ENCODE measurements around the gene KDM6A.
"Not testable (repeated sequence)": the region's sequence is repeated elsewhere in the genome, so short reads cannot be mapped to it uniquely, and the experiment has no call there.

The KDM6A gene

DNA sequence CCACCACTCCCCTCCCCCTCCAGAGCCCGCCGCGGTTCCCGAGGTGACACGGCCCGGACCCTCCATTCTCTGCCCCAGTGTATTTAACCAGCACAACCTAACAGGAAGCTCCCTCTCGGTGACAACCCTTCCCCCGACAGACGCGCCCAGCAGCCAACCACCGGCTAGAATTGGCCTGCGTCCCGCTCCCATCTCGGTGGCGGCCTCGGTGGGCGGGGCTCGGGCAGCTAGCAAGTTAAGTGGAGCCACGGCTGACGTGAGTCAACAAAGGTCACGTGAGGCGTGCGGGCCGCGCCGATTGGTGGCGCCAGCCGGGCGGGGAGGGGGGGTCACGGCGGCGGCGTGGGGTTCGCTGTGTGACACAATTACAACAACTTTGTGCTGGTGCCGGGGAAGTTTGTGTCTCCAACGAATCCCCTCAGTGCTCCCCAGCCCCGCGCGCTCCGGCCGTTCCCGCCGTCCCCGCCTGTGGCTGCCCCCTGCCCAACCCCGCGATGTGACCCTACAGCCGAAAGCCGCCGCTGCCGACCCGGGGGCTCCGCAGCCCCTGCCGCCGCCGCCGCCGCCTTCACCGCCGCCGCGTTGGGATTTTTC lies at the start of gene KDM6A:
Gene KDM6A (plus strand): TSS at position 368 of the 594 bp plus-strand sequence. CDS start 364 bp downstream, outside the sequence.
- no peaks in the 10 kb centered on the region for H3K27me3 Mint-ChIP-seq (ENCODE audit: low read depth)
- H3K4me1 Mint-ChIP-seq (ENCODE audit: low read depth): peaks cover 14% of the 10 kb centered on the region
- H3K4me3 Mint-ChIP-seq: peak within 1 kb of the TSS; percentile 96
- H3K9me3 Mint-ChIP-seq: no peaks in the 10 kb centered on the region
- peaks cover 4% of the 10 kb centered on the region for H3K36me3 Mint-ChIP-seq (ENCODE audit: low read depth)
- peak within 1 kb of the TSS; percentile 97 for H3K27ac Mint-ChIP-seq

DNA sequence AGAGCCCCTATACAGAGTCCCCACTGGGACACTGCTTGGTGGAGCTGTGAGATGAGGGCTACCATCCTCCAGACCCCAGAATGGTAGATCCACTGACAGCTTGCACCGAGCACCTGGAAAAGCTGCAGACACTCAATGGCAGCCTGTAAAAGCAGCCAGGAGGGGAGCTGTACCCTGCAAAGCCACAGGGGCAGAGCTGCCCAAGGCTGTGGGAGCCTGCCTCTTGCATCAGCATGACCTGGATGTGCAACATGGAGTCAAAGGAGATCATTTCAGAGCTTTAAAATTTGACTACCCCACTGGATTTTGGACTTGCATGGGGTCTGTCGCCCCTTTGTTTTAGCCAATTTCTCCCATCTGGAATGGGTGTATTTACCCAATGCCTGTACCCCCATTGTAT lies 49.8 kb upstream of the KDM6A start:
- H3K27me3 Mint-ChIP-seq (ENCODE audit: low read depth); H3K4me3 Mint-ChIP-seq; H3K36me3 Mint-ChIP-seq (ENCODE audit: low read depth); H3K9me3 Mint-ChIP-seq; H3K4me1 Mint-ChIP-seq (ENCODE audit: low read depth); H3K27ac Mint-ChIP-seq: not testable (repeated sequence)

DNA sequence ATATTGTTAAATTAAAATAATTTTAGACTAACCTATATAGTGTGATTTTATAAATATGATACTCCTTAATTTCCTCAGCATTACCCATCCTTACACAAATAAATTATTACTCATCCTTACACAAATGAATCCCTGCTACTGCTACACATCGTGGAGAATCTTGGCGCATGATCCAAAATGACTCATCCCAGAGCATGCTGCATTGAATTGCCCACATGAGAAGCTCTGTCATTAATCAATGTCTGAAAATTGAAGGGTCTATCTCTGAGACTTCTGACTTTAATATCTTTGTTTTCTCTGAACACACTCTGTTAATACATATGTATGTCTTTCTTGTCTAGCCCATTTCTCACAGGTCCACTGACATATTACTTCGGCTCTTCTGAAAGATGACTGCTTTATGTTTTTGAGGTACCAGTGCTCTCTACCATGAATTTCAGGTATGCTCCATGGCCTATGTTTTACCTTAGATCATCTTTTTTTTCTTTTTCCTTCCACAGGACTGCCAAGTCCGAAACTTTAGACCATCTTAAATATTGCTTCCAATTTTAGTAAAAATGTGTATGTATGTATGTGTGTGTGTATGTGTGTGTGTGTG lies 44.9 kb upstream of the KDM6A start:
- Mint-ChIP-seq H3K4me3 (no peak overlapping the region), H3K36me3 (ENCODE audit: low read depth) (no peaks in the 10 kb centered on the region), H3K4me1 (ENCODE audit: low read depth) (no peaks in the 10 kb centered on the region), H3K27me3 (ENCODE audit: low read depth) (no peaks in the 10 kb centered on the region), H3K9me3 (no peaks in the 10 kb centered on the region), H3K27ac (no peak overlapping the region)

DNA sequence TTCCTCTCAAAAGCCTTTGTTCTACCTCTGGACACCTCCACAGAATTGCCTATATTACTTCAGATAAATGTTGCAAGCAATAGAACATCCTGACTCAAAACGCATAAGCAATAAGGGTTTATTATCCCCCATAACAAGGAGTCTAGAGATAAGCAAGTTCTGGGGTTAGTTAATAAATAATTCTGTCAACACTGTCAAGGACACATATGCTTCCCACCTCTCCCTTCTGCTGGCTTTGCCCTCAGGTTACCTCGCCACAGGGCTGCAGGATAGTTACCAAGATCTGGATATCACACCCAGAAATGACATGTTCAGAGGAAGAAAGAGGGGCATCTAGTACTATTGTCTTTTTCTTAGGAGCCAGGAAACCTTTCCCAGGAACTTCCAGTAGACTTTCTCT lies 43.2 kb upstream of the KDM6A start:
- no peak overlapping the region for H3K27ac Mint-ChIP-seq
- no peaks in the 10 kb centered on the region for H3K36me3 Mint-ChIP-seq (ENCODE audit: low read depth)
- no peaks in the 10 kb centered on the region for H3K9me3 Mint-ChIP-seq
- H3K4me3 Mint-ChIP-seq: no peak overlapping the region
- H3K4me1 Mint-ChIP-seq (ENCODE audit: low read depth): no peaks in the 10 kb centered on the region
- no peaks in the 10 kb centered on the region for H3K27me3 Mint-ChIP-seq (ENCODE audit: low read depth)

DNA sequence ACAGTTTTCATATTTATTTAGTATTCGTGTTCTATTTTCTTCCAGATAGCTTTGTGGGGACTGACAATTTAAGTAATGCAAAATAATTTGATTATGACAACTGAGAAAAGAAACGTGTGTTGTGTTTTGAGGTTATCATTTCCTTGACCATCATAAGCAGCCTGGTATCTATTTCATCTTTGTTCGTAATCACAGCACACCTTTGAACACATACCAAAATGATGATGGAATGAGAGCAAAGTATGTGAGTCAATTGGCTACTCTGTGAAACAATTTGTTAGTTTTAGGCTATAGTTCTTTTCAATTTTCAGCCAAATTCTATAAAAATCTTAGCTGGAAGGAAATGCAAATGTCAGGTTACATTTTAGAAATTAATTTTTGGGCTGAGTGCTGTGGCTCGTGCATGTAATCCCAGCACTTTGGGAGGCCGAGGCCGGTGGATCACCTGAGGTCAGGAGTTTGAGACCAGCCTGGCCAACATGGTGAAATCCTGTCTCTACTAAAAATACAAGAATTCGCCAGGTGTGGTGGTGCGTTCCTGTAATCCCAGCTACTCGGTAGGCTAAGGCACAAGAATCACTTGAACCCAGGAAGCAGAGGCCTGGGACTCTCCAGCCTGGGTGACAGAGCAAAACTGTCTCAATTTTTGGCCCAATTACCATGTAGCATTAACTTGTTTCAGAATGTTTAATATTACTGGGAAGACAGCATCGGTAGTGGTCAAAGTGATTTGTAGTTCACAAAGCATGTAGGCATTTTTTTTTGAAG lies 30.3 kb upstream of the KDM6A start:
- H3K27ac Mint-ChIP-seq: no peak overlapping the region
- no peaks in the 10 kb centered on the region for H3K4me1 Mint-ChIP-seq (ENCODE audit: low read depth)
- no peaks in the 10 kb centered on the region for H3K36me3 Mint-ChIP-seq (ENCODE audit: low read depth)
- H3K9me3 Mint-ChIP-seq: no peaks in the 10 kb centered on the region
- H3K27me3 Mint-ChIP-seq (ENCODE audit: low read depth): no peaks in the 10 kb centered on the region
- H3K4me3 Mint-ChIP-seq: no peak overlapping the region

DNA sequence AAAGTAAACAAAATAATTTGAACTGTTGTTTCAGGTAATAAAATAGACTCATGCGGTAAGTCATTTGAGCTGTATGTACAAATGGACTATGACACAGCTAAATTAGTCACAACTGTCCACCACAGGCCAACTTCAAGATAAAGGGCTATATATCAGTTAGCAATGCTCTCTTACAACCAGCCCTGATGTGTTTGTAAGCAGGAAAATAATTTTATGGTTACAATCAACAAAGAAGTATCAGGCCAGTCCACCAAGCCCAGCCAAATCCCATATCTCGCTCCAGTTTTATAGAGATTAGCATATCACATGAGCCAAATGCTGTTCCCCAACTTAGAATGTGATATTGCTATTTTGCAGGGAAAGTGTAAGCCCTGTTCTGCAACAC lies 29.7 kb upstream of the KDM6A start:
- no peak overlapping the region for H3K4me3 Mint-ChIP-seq
- no peaks in the 10 kb centered on the region for H3K36me3 Mint-ChIP-seq (ENCODE audit: low read depth)
- H3K27me3 Mint-ChIP-seq (ENCODE audit: low read depth): no peaks in the 10 kb centered on the region
- H3K9me3 Mint-ChIP-seq: no peaks in the 10 kb centered on the region
- no peaks in the 10 kb centered on the region for H3K4me1 Mint-ChIP-seq (ENCODE audit: low read depth)
- H3K27ac Mint-ChIP-seq: no peak overlapping the region

DNA sequence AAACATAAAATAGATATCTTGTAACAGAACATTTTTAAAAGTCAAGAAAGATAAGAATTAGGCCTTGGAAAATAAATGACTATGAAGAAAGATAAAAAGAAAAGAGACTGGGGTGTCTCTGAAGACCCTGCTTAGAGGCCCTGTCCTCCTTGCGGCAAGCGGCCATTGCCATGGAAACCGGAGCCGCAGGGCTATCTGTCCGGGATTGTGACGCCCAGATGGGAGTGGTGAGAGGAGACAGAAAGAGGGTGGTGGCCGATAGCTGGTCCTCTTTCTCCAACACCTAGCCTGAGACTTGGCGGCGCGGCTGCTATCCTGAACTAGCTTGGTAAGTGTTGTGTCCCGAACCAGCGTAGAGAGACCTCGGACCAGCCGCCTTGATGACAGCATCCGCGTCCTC lies 29.2 kb upstream of the KDM6A start, which contains the start of gene DUSP21:
Gene DUSP21 (plus strand): TSS at position 269 of the 400 bp plus-strand sequence. CDS start 112 bp downstream, at position 381.
- no peaks in the 10 kb centered on the region for H3K36me3 Mint-ChIP-seq (ENCODE audit: low read depth)
- H3K4me1 Mint-ChIP-seq (ENCODE audit: low read depth): no peaks in the 10 kb centered on the region
- no peak within 1 kb of the TSS for H3K4me3 Mint-ChIP-seq
- H3K9me3 Mint-ChIP-seq: no peaks in the 10 kb centered on the region
- H3K27me3 Mint-ChIP-seq (ENCODE audit: low read depth): no peaks in the 10 kb centered on the region
- H3K27ac Mint-ChIP-seq: no peak within 1 kb of the TSS

DNA sequence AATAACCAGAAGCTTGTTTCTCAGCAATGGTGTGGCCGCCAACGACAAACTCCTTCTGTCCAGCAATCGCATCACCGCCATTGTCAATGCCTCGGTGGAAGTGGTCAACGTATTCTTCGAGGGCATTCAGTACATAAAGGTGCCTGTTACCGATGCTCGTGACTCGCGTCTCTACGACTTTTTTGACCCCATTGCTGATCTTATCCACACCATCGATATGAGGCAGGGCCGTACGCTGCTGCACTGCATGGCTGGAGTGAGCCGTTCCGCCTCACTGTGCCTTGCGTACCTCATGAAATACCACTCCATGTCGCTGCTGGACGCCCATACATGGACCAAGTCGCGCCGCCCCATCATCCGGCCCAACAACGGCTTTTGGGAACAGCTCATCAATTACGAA lies 28.8 kb upstream of the KDM6A start:
- H3K27ac Mint-ChIP-seq: no peak overlapping the region
- no peaks in the 10 kb centered on the region for H3K27me3 Mint-ChIP-seq (ENCODE audit: low read depth)
- H3K4me1 Mint-ChIP-seq (ENCODE audit: low read depth): no peaks in the 10 kb centered on the region
- H3K36me3 Mint-ChIP-seq (ENCODE audit: low read depth): no peaks in the 10 kb centered on the region
- no peaks in the 10 kb centered on the region for H3K9me3 Mint-ChIP-seq
- H3K4me3 Mint-ChIP-seq: no peak overlapping the region

DNA sequence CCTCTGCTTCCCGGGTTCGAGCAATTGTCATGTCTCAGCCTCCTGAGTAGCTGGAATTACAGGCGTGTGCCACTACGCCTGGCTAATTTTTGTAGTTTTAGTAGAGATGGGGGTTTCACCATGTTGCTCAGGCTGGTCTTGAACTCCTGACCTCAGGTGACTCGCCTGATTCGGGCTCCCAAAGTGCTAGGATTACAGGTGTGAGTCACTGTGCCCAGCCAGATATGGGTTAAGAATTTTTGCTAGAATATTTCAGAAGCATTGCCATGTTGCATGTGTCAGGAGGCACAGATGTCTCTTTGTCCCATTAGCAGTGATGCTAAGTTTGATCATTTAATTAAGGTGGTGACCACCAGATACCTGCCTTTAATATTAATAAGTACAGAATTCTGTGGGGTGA lies 22.1 kb upstream of the KDM6A start:
- H3K9me3 Mint-ChIP-seq; H3K27ac Mint-ChIP-seq; H3K36me3 Mint-ChIP-seq (ENCODE audit: low read depth); H3K4me3 Mint-ChIP-seq; H3K4me1 Mint-ChIP-seq (ENCODE audit: low read depth); H3K27me3 Mint-ChIP-seq (ENCODE audit: low read depth): not testable (repeated sequence)

DNA sequence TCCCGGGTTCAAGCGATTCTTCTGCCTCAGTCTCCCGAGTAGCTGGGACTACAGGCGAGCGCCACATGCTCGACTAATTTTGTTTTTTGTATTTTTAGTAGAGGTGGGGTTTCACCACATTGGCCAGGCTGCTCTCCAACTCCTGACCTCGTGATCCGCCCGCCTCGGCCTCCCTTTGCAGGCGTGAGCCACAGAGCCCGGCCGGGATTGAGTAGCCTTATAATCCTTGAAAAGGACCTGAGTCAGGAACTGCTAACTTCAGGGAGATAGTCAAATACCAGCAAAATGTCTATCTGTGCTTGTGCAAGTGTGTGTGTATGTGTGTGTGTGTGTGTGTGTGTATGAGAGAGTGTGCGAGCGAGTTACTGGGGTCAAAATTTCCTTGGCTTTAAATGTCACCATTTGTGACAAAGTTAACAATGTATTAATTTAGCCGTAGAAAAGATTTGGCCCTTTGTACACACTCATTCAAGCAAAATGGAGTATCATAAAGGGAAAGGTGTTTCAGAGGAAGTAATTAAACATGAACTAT lies 1.8 kb upstream of the KDM6A start:
- peaks cover 4% of the 10 kb centered on the region for H3K36me3 Mint-ChIP-seq (ENCODE audit: low read depth)
- peak overlapping the region; percentile 30 for H3K4me3 Mint-ChIP-seq
- no peaks in the 10 kb centered on the region for H3K27me3 Mint-ChIP-seq (ENCODE audit: low read depth)
- no peaks in the 10 kb centered on the region for H3K9me3 Mint-ChIP-seq
- peaks cover 11% of the 10 kb centered on the region for H3K4me1 Mint-ChIP-seq (ENCODE audit: low read depth)
- no peak overlapping the region for H3K27ac Mint-ChIP-seq

DNA sequence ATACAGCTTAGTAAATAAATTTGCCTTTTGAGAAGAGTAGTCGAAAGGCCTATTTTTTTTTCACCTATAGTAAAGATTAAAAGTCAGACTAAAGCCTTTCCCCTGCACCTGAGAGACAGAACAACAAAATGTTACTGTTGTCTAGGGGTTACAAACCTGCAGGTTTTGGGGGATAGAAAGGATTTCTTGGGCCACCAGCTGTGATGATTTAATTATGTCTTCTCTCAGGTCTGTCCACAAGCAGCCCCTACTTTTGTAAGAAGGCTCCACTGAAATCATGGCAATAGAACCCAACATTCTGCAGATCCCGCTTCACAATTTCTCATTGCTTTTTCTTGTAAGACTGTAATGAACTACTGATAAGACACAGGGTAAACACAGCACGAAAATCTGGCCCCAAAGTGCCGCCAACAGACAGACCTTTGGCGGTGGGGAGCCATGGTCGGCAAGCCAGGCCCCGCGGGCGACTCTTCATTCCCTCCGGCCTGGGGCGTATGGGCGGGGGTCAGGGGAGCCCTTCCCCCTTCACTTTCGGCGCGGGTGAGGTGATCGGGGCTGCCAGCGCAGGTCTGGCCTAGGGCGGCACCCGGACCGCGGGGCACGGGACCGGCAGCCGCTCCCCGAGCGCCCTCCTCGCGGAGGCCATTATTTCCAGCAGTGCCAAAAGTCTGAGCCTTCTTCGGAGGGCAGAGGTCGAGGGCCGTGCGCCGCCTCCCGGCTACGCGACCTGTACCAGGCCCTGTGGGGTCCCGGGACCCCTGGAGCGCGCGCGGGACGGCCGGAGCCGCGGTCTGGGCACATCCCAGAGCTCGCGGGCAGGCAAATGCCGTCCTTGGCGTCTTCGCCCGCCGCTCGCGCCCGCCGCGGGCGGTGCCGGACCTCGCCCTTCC lies 812 bp upstream of the KDM6A start:
- H3K4me3 Mint-ChIP-seq: peak overlapping the region; percentile 84
- H3K9me3 Mint-ChIP-seq: no peaks in the 10 kb centered on the region
- no peaks in the 10 kb centered on the region for H3K27me3 Mint-ChIP-seq (ENCODE audit: low read depth)
- peak overlapping the region; percentile 94 for H3K27ac Mint-ChIP-seq
- peaks cover 13% of the 10 kb centered on the region for H3K4me1 Mint-ChIP-seq (ENCODE audit: low read depth)
- peaks cover 4% of the 10 kb centered on the region for H3K36me3 Mint-ChIP-seq (ENCODE audit: low read depth)

DNA sequence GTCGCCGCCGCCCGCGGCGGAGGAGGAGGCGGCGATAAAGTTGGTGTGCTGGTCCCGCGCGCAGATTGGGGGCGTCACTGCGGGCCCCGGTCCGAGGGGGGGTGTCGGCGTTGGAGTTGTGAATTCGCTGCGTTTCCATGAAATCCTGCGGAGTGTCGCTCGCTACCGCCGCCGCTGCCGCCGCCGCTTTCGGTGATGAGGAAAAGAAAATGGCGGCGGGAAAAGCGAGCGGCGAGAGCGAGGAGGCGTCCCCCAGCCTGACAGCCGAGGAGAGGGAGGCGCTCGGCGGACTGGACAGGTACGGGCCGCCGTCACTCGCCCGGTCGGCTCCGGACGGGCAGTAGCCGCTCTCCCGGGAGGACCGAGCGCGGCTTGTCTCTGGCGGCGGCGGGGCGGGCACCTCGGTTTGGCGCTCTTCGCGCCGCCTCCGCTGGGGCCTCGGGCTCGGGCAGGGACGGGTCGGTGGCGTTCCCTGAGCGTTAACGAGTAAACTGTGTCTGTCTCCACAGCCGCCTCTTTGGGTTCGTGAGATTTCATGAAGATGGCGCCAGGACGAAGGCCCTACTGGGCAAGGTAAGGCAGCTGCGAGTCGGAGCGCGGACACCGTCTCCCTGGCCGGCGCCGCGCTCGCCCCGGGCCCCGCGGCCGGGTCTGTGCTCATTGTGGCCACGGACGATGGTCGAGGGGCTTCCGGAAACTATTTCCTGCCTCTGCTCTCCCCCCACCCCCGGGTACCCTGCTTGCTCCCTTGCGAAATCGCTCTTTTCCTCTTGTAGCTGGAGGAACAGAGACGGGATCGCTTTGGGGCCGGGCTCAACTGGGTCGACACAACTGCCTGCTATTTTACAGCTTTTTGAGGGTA lies 658 bp downstream of the KDM6A start:
- Mint-ChIP-seq H3K4me3 (peak overlapping the region; percentile 96), H3K27me3 (ENCODE audit: low read depth) (no peaks in the 10 kb centered on the region), H3K9me3 (no peaks in the 10 kb centered on the region), H3K27ac (peak overlapping the region; percentile 97), H3K36me3 (ENCODE audit: low read depth) (peaks cover 4% of the 10 kb centered on the region), H3K4me1 (ENCODE audit: low read depth) (peaks cover 14% of the 10 kb centered on the region)

DNA sequence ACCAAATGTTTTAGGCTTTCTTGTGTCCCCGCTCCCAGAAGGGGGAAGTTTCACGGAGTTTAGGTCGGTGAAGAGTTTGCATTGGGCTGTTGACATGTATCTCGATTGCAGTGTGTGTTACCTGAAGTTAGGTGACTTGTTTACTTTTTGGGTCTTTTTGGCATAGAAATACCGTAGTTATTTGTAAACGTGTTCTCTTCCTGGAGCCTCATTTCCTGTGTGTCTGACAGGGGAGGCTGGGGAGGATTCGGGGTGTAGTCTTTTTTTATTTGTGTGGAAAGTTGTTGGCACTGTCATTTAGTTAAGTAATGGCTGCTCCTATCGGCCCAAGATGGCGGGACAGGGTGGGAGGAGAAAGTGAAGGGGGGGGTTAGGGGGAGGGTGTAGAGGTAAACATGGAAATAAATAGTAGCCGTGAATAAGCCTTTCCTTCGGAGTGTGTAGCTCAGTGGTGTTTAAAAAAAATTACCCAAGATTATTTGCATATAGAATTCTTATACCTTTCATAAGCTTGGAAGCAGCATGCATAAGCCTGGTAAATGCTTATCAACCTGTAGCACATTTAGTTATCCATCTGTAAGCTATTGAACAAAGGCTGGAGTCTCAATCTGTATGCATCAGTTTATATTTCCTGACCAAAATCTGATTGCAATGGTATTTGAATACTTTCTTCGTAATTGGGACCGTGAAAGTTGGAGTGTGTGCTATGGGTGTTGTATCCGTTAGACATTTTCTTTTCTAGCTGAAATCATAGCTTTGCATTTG lies 1.6 kb downstream of the KDM6A start:
- peaks cover 14% of the 10 kb centered on the region for H3K4me1 Mint-ChIP-seq (ENCODE audit: low read depth)
- no peaks in the 10 kb centered on the region for H3K27me3 Mint-ChIP-seq (ENCODE audit: low read depth)
- peak overlapping the region; percentile 97 for H3K27ac Mint-ChIP-seq
- H3K4me3 Mint-ChIP-seq: peak overlapping the region; percentile 96
- H3K9me3 Mint-ChIP-seq: no peaks in the 10 kb centered on the region
- peaks cover 4% of the 10 kb centered on the region for H3K36me3 Mint-ChIP-seq (ENCODE audit: low read depth)

Measured in T-helper 1 cell treated with Interleukin-12 subunit alpha and Interleukin-12 subunit beta and Interleukin-4 antibody, amounts not matched to agents 30 μg/mL and 1 μg/mL, for 36 hours (primary cell).